Upper lobe of left lung (tissue), 4 donors: Measurements from ENCODE around the gene BCAS1.

Source experiments
- CTCF ChIP-seq, 6 experiments: fragments of 450-650 bp in 4 of 6; fragments of 200-600 bp in 2 of 6; sonication (generic) in 2 of 6; IDR thresholded peaks; one replicate each; pipeline ENCODE4 v1.5.1; 2016 to 2019; ENCODE audit warnings: antibody characterized with exemption in 6 of 6
- EP300 ChIP-seq, 4 donors: sonication (generic); formaldehyde crosslinking; IDR thresholded peaks; one replicate each; pipeline ENCODE4 v1.5.1; 2017; ENCODE audit warnings: antibody characterized with exemption in 4 of 4, control low read depth in 2 of 4

GRCh38 chr20:54042021-54042420 is 28.4 kb downstream of the BCAS1 start:
- TF ChIP-seq CTCF (IDR thresholded peaks at IDR 0.05) (no peak), EP300 (IDR thresholded peaks at IDR 0.05) (no peak)
